Fibroblast of the conjunctiva (primary cell): ENCODE data around the gene FKBP1A.
"Not testable (repeated sequence)": the region's sequence is repeated elsewhere in the genome, so short reads cannot be mapped to it uniquely, and the experiment has no call there.

Source experiments
- DNase-seq: peaks from one replicate; pipeline ENCODE4 v3.0.0-alpha.2; 2010; ENCODE audit warnings: low read depth

FKBP1A gene

GRCh38 chr20:1364106-1364505 lies 28.7 kb downstream of the FKBP1A start:
- no peak for DNase-seq

DNA sequence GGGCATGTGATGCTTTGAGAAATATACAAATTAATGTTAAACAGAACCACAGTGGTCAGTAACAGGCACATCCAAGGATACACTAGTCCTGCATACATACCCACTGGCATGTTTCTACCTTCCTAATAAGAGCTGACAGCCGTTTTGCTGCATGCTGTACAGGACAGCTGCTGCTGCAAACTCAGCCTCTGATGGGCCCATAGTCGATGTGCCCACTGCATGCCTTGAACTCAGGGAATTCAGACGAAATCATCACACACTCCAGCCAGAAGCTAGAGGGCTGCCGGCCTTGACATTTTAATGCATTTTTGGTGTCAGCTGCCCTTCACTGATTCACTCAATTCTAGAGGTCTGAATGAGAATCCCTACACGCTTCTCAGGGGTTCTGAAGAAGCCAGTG lies 29.3 kb downstream of the FKBP1A start:
- no peak for DNase-seq

DNA sequence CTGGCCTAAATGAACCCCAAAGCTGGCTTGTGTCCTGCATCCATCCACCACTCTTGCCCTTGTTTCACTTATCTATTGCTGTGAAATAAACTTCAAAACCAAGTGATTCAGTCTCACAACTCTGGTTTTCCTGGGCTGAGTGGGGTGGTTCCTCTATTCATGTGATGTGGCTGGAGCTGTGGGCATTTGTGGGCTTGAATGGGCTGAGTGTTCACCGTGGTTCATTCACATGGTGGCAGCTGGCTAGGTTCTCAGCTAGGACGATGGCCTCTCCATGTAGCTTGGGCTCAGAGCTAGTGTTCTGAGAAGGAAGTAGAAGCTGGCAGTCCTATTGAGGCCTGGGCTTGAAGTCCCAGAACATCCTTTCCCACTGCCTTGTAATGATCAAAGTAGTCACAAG lies 30.4 kb downstream of the FKBP1A start:
- DNase-seq: no peak

DNA sequence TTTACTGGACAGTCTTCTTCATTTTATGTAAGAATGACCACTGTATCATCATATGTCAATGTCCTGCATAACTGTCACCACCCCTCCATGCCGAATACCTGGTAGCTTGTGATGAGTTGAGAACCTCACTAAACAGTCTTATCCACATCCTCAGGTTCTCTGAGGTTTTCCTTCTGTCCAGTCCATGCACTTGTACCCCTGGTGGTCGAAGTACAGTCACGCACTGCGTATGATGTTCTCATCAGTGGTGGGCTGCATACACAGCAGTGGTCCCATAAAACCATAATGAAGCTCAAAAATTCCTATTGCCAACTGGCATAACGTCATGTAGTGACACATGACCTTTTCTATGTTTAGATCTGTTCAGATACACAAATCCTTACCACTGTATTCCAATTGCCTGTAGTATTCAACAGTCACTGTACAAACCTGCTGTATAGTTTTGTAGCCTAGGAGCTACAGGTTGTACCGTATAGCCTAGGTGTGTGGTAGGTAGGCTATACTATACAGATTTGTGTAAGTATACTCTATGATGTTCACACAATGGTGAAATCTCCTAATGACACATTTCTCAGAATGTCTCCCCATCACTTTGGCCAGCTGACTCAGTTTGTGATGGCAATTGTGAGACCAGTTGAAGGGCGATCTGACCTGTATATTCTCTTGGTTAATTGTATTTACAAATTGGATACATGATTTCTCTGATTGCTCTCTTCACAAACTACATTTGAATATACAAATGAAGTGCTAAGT lies 32.6 kb downstream of the FKBP1A start:
- no peak for DNase-seq

DNA sequence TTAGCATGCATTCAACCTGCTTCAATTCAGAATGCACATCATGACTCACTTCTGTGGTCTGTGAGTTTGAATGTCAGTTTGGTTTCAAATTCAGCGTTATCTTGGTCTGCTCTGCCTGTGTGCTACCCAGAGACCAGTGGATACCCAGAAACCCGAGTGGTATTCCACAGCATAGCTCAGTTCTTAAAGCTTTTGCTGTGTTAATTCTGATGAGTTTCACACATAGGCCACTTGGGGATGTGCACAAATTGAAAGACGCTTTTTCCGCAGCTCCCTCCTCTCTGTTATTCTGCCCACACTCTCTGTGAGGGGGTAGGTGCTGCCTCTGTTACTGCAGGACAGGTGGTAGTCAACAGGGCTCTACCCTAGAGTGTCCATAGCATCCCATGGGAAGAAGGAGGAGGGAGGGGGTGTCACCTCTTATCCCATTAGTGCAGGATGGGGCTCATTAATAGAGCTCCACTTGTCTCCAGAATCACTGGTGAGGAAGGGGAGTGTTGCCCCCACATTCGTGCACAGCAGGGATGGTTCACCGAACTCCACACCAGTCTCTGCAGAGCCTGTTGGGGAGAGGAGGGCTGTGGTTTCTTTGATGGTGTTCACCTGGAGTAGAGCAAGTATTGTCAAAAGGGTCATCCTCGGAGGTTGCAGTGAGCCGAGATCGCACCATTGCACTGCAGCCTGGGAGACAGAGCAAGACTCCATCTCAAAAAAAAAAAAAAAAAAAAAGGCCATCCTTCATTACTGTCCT lies 34.8 kb downstream of the FKBP1A start:
- DNase-seq: no peak

GRCh38 chr20:1353956-1354355 lies 38.9 kb downstream of the FKBP1A start:
- DNase-seq: no peak

DNA sequence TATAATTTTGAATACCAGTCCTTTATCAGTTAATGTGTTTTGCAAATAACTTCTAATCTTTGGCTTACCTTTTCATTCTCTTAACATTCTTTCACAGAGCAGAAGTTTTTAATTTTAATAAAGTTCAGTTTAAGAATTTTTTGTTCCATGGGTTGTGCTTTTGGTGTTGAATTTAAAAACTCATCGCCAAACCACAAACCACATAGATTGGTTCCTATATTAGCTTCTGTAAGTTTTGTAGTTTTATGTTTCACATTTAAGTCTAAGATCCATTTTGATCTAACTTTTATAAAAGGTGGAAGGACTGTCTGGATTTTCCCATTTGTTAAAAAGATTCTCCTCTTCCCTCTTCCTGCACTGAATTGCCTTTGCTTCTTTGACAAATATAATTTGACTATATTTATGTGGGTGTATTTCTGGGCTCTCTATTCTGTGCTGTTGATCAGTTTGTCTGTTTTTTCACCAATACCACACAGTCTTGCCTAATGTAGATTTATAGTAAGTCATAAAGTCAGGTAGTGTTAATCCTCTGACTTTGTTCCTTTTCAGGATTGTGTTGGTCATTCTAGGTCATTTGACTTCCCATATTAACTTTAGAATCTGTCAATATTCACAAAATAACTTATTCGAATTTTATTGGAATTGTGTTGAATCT lies 46.4 kb downstream of the FKBP1A start:
- DNase-seq: no peak

GRCh38 chr20:1345756-1346093 lies 47.1 kb downstream of the FKBP1A start:
- no peak for DNase-seq

GRCh38 chr20:1345030-1345755 lies 47.7 kb downstream of the FKBP1A start:
- no peak for DNase-seq

- not testable (repeated sequence) for DNase-seq
Measured at GRCh38 chr20:1343446-1344124, 49.3 kb downstream of the FKBP1A start.

DNA sequence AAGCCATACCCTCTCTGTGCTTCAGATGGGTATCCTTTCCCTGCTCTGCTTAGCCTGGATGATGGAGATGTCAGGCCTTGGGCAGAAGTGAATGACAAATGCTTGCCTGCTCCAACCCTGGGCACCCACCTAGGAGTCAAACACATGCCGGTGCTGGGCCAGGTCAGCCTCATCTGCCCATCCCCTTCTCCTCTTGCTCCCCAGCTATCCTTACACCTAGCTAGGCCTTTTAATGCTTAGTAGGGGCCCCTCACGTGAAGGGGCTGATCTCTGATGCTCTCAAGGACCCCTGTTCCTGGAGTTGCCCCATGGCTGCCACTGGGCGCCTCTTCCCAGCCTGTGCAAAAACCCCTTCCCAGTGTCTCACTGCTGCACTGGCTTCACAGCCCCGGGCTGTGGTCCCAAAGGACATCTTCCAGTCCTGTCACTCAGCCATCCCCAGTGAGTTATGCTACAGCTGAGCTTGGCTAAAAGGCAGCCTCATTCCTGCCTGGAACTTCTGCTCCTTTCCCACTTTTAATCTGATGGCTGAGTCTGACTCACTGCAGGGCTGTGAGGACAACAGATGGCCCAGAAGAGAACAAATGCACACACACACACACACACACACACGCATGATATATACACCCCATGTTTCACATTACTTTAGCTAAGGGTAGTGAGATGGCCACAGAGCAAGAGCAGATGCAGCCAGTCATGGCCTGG lies 51.1 kb downstream of the FKBP1A start:
- DNase-seq: no peak

- DNase-seq: no peak
Measured at GRCh38 chr20:1338801-1339200, 54.1 kb downstream of the FKBP1A start.

DNA sequence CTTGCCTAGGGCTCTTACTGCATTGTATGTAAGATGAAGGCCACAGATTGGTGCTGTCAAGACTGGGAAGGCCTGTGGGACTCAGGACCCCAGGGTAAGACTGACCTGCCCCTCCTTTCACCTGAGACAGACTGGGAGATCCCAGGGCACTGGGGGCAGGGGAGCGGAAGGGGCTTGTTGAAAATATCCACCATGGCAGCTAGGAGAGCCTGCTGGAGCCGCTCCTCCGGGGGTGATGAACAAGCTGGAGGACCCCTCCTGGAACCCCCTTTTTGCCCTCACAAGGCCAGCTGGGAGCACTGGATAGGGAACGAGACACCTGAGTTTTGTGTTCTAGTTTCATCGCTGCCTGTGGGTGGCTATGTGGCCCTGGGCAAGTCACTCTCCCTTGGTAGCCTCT lies 54.8 kb downstream of the FKBP1A start:
- DNase-seq: no peak

DNA sequence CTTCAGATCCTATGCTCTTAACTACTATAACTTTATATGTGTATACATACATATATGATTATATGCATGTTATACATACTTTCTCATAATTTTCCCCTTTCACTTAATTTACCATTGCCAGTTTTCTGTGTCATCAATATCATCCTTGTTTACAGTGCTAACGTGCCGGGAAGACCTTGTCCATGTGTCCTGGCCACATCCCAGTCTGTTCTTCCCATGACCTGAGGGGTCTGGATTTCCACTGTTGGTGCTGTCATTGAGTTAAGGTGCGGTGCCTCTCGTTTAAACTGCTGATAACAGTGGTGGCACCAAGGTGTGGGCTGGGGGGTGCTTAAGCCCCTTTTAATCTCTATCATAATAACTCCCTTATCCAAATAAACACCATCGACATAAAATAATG lies 55.4 kb downstream of the FKBP1A start:
- DNase-seq: no peak

GRCh38 chr20:1336699-1337367 lies 56.0 kb downstream of the FKBP1A start:
- no peak for DNase-seq

GRCh38 chr20:1335961-1336698 lies 56.7 kb downstream of the FKBP1A start:
- DNase-seq: no peak

- no peak for DNase-seq
Measured at GRCh38 chr20:1334761-1335160, 58.1 kb downstream of the FKBP1A start.

DNA sequence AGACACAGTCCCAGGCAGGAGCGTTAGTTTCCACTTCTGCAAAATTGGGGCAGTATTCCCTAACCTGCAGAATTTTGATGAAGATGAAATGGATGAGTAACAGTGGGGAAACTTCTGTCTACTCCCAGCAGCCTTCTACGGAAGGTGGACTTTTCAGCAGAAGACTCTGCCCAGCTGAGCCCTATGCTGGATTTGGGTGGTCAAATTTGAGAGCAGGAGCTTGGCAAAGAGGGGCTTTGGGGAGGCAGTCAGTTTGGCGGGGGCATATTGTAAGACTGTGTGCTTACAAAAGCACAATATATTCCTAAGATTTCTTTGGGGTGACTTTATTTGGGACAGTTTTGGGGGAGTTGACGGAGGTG lies 58.5 kb downstream of the FKBP1A start:
- DNase-seq: no peak

DNA sequence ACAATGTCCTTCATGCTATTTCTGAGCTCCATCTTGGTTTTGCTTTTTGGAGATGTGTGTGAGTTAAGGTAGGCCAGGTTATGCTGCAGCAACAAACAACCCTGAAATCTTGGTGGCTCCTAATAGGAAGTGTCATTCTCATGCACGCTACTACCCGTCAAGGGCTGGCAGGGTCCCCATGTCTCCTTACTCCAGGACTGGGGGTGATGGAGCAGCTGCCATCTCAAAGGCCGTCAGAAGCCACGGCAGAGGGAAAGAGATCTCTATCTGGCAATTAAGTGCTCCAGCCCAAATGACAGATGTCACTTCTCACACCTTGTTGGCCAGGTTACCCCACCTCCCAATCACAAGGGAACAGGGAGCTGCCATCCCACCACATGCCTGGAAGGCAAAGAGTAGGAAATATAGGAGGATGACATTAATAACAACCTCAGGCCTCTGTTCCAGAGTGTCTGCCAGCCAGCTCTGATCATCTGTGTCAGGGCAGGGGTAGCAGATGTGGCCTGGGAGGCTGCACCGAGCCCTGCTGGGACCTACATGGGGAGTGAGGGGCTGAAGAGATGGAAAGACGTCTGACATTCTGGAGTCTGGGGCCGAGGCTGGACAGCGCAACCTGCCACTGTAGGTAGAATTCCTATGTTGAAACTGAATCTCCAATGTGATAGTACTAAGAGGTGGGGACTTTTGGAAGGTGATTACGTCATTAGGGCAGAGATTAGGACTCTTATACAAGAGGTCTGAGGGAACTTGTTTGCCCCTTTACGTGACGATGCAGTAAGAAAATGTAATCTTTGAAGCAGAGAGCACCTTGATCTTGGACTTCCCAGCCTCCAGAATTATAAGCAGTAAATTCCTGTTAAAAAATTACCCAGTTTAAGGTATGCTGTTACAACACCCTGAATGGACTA lies 59.1 kb downstream of the FKBP1A start:
- no peak for DNase-seq
